B cell (primary cell): ENCODE data around the gene PLGRKT.

Source experiments
- CTCF ChIP-seq: fragments of 200-600 bp; IDR thresholded peaks from one replicate; pipeline ENCODE4 v1.8.0; 2022; ENCODE audit warnings: antibody characterized with exemption, mild to moderate bottlenecking
- EZH2 ChIP-seq: IDR thresholded peaks from 2 replicates; pipeline ENCODE4 v1.6.1; 2012; ENCODE audit warnings: borderline replicate concordance, low read depth, mild to moderate bottlenecking, moderate library complexity, low read length; ENCODE audit not compliant: insufficient read depth, poor library complexity, severe bottlenecking

GRCh38 chr9:5422276-5422675, 15.4 kb downstream of the PLGRKT start:
- TF ChIP-seq CTCF (no peak), EZH2 (no peak)
